ENCODE measurements around the gene UGT1A8. TPM values are rescaled to one million over a fixed set of nuclear protein-coding genes. Genes with fewer than 3 reads are reported as not detected.

UGT1A8 gene
- total RNA-seq, 1 donor from 2014 or later: not detected

GRCh38 chr2:233817995-233818638 lies 200.7 kb downstream of the UGT1A8 start:
- intact Hi-C loops (cut with DNase I): no loop called here
- no peaks in the 10 kb centered on the region for H3K36me3 ChIP-seq
- TF ChIP-seq CTCF (IDR thresholded peaks at IDR 0.05): no peak
- no peak for TF ChIP-seq POLR2AphosphoS5 (IDR thresholded peaks at IDR 0.05; ENCODE audit: insufficient read depth in 1 of 2, low read depth in 1 of 2)
- no peak for TF ChIP-seq POLR2A (IDR thresholded peaks at IDR 0.05)
- DNase-seq (ENCODE audit: extremely low spot score in 2 of 2): no peak
- H3K27ac ChIP-seq: no peak overlapping the region
- no peaks in the 10 kb centered on the region for H3K9me3 ChIP-seq
- no peak overlapping the region for H3K4me3 ChIP-seq
- no peaks in the 10 kb centered on the region for H3K27me3 ChIP-seq
- no peaks in the 10 kb centered on the region for H3K4me1 ChIP-seq

GRCh38 chr2:233818639-233819621 lies 201.5 kb downstream of the UGT1A8 start:
- no peak for DNase-seq (ENCODE audit: extremely low spot score in 2 of 2)
- intact Hi-C loops (cut with DNase I): no loop called here
- Histone ChIP-seq H3K27ac (no peak overlapping the region), H3K4me3 (no peak overlapping the region), H3K36me3 (no peaks in the 10 kb centered on the region), H3K9me3 (no peaks in the 10 kb centered on the region), H3K27me3 (no peaks in the 10 kb centered on the region), H3K4me1 (no peaks in the 10 kb centered on the region)
- TF ChIP-seq CTCF (IDR thresholded peaks at IDR 0.05): no peak
- TF ChIP-seq POLR2AphosphoS5 (IDR thresholded peaks at IDR 0.05; ENCODE audit: insufficient read depth in 1 of 2, low read depth in 1 of 2): no peak
- TF ChIP-seq POLR2A (IDR thresholded peaks at IDR 0.05): no peak

GRCh38 chr2:233819884-233820773 lies 202.7 kb downstream of the UGT1A8 start:
- Histone ChIP-seq H3K4me1 (no peaks in the 10 kb centered on the region), H3K27me3 (no peaks in the 10 kb centered on the region), H3K4me3 (no peak overlapping the region), H3K9me3 (no peaks in the 10 kb centered on the region), H3K27ac (no peak overlapping the region), H3K36me3 (no peaks in the 10 kb centered on the region)
- intact Hi-C loops (cut with DNase I): no loop called here
- TF ChIP-seq POLR2AphosphoS5 (IDR thresholded peaks at IDR 0.05; ENCODE audit: insufficient read depth in 1 of 2, low read depth in 1 of 2): no peak
- no peak for TF ChIP-seq POLR2A (IDR thresholded peaks at IDR 0.05)
- TF ChIP-seq CTCF (IDR thresholded peaks at IDR 0.05): no peak
- no peak for DNase-seq (ENCODE audit: extremely low spot score in 2 of 2)

GRCh38 chr2:233820774-233821105 lies 203.3 kb downstream of the UGT1A8 start:
- no peaks in the 10 kb centered on the region for H3K4me1 ChIP-seq
- DNase-seq (ENCODE audit: extremely low spot score in 2 of 2): no peak
- H3K9me3 ChIP-seq: no peaks in the 10 kb centered on the region
- no peak for TF ChIP-seq POLR2AphosphoS5 (IDR thresholded peaks at IDR 0.05; ENCODE audit: insufficient read depth in 1 of 2, low read depth in 1 of 2)
- TF ChIP-seq CTCF (IDR thresholded peaks at IDR 0.05): no peak
- H3K27me3 ChIP-seq: no peaks in the 10 kb centered on the region
- no peak overlapping the region for H3K27ac ChIP-seq
- H3K4me3 ChIP-seq: no peak overlapping the region
- intact Hi-C loops (cut with DNase I): no loop called here
- no peaks in the 10 kb centered on the region for H3K36me3 ChIP-seq

All from vagina (tissue), 2 donors.